ENCODE data around the gene OR3A2.
"Not testable (repeated sequence)": the region's sequence is repeated elsewhere in the genome, so short reads cannot be mapped to it uniquely, and the experiment has no call there.

DNA sequence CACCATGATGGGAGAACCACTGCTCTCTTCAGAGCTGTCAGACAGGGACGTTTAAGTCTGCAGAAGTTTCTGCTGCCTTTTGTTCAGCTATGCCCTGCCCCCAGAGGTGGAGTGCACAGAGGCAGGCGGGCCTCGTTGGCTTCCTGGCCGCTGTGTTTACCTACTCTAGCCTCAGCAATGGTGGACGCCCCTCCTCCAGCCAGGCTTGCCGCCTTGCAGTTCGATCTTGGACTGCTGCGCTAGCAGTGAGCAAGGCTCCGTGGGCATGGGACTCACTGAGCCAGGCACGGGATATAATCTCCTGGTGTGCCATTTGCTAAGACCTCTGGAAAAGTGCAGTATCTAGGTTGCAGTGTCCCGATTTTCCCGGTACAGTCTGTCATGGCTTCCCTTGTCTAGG lies 43.3 kb downstream of the OR3A2 start:
- TF ChIP-seq, protein P1, sequence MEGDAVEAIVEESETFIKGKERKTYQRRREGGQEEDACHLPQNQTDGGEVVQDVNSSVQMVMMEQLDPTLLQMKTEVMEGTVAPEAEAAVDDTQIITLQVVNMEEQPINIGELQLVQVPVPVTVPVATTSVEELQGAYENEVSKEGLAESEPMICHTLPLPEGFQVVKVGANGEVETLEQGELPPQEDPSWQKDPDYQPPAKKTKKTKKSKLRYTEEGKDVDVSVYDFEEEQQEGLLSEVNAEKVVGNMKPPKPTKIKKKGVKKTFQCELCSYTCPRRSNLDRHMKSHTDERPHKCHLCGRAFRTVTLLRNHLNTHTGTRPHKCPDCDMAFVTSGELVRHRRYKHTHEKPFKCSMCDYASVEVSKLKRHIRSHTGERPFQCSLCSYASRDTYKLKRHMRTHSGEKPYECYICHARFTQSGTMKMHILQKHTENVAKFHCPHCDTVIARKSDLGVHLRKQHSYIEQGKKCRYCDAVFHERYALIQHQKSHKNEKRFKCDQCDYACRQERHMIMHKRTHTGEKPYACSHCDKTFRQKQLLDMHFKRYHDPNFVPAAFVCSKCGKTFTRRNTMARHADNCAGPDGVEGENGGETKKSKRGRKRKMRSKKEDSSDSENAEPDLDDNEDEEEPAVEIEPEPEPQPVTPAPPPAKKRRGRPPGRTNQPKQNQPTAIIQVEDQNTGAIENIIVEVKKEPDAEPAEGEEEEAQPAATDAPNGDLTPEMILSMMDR (IDR thresholded peaks at IDR 0.05) = not testable (repeated sequence)
- not testable (repeated sequence) for TF ChIP-seq EP300, POLR2A, POLR2AphosphoS5 (IDR thresholded peaks at IDR 0.05)
